Measurements from ENCODE around the gene PKNOX2. TPM values are rescaled to one million over a fixed set of nuclear protein-coding genes. Genes with fewer than 3 reads are reported as not detected.

Gene PKNOX2
- total RNA-seq, 4 donors from 2014 or later: 0.27 to 4.8 (median 0.75) TPM; not detected in 1

DNA sequence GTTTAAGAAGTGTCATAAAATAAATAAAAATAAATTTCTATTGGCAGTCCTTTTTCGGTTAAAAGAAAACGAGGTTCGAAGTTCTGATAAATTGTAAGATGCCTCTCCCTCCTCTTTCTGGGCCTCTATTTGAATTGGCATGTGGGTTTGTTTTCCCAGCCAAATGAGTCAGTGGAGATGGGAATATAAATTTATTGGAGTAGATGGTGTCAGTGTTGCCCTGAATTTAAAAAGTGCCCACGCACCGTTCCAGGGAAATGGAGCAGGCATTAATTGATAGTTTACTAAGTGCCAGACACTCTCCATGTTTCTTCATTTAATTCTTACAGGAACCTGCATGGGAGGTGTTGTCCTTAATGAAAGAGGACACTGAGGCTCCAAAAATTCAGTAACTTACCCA, 212.3 kb downstream of the PKNOX2 start:
- Histone ChIP-seq H3K4me1 (no peaks in the 10 kb centered on the region), H3K4me3 (no peak overlapping the region), H3K36me3 (no peaks in the 10 kb centered on the region), H3K27me3 (no peaks in the 10 kb centered on the region), H3K27ac (no peak overlapping the region), H3K9me3 (no peaks in the 10 kb centered on the region)
- 56 to 66% methylated on average over 3 to 5 of the region's 5 CpGs for WGBS, 2 donors (ENCODE audit: low coverage in 1 of 2)
- TF ChIP-seq, protein P1, sequence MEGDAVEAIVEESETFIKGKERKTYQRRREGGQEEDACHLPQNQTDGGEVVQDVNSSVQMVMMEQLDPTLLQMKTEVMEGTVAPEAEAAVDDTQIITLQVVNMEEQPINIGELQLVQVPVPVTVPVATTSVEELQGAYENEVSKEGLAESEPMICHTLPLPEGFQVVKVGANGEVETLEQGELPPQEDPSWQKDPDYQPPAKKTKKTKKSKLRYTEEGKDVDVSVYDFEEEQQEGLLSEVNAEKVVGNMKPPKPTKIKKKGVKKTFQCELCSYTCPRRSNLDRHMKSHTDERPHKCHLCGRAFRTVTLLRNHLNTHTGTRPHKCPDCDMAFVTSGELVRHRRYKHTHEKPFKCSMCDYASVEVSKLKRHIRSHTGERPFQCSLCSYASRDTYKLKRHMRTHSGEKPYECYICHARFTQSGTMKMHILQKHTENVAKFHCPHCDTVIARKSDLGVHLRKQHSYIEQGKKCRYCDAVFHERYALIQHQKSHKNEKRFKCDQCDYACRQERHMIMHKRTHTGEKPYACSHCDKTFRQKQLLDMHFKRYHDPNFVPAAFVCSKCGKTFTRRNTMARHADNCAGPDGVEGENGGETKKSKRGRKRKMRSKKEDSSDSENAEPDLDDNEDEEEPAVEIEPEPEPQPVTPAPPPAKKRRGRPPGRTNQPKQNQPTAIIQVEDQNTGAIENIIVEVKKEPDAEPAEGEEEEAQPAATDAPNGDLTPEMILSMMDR (IDR thresholded peaks at IDR 0.05): no peak
- TF ChIP-seq POLR2A (IDR thresholded peaks at IDR 0.05): no peak
- TF ChIP-seq EP300 (IDR thresholded peaks at IDR 0.05; ENCODE audit: low read depth): no peak
- TF ChIP-seq POLR2AphosphoS5 (IDR thresholded peaks at IDR 0.05): no peak
- in situ Hi-C loops (cut with MboI; ENCODE audit: low pct_ligation_motif_present in 1 of 4, low pct_unique_long_range_greater_than_20kb in 1 of 4, low sequenced_read_pairs in 3 of 4): no loop called here
- DNase-seq: no peak
- intact Hi-C loops (cut with DNase I; ENCODE audit: low total_unique reads): no loop called here

GRCh38 chr11:125378083-125378482, 213.5 kb downstream of the PKNOX2 start:
- Histone ChIP-seq H3K27me3 (no peaks in the 10 kb centered on the region), H3K27ac (no peak overlapping the region), H3K4me1 (no peaks in the 10 kb centered on the region), H3K9me3 (no peaks in the 10 kb centered on the region), H3K4me3 (no peak overlapping the region), H3K36me3 (no peaks in the 10 kb centered on the region)
- no peak for TF ChIP-seq POLR2AphosphoS5 (IDR thresholded peaks at IDR 0.05)
- TF ChIP-seq EP300 (IDR thresholded peaks at IDR 0.05; ENCODE audit: low read depth): no peak
- no peak for TF ChIP-seq POLR2A (IDR thresholded peaks at IDR 0.05)
- TF ChIP-seq, protein P1 (IDR thresholded peaks at IDR 0.05): no peak
- in situ Hi-C loops (cut with MboI; ENCODE audit: low pct_ligation_motif_present in 1 of 4, low pct_unique_long_range_greater_than_20kb in 1 of 4, low sequenced_read_pairs in 3 of 4): no loop called here
- no peak for DNase-seq
- intact Hi-C loops (cut with DNase I; ENCODE audit: low total_unique reads): no loop called here
- 74 to 94% methylated on average over 5 to 7 of the region's 7 CpGs for WGBS, 2 donors (ENCODE audit: low coverage in 1 of 2)

DNA sequence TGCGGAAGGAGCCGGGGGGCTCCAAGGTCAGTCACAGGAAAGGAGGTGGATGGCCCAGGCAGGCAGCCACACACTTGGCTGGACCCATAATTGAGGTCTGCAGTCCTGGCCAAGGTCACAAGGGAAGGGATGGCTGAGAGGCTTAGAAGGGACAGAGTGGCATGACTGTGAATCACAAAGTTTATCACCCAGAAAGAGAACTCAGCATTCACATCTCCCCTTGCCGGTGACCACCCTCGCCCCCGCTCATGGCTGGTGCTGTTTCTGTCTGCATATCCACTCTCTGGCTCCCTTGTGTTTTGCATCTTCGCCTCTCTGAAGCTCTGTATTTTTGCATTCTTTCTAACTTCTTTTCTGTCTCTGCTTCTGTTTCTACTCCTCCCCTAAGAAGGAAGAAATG, 214.0 kb downstream of the PKNOX2 start:
- 89 to 100% methylated on average over 4 to 6 of the region's 6 CpGs for WGBS, 2 donors (ENCODE audit: low coverage in 1 of 2)

GRCh38 chr11:125379565-125379964, 215.0 kb downstream of the PKNOX2 start:
- no peaks in the 10 kb centered on the region for H3K36me3 ChIP-seq
- H3K4me1 ChIP-seq: no peaks in the 10 kb centered on the region
- H3K27ac ChIP-seq: no peak overlapping the region
- H3K27me3 ChIP-seq: no peaks in the 10 kb centered on the region
- H3K9me3 ChIP-seq: no peaks in the 10 kb centered on the region
- TF ChIP-seq POLR2A (IDR thresholded peaks at IDR 0.05) (no peak), POLR2AphosphoS5 (IDR thresholded peaks at IDR 0.05) (no peak), EP300 (IDR thresholded peaks at IDR 0.05; ENCODE audit: low read depth) (no peak)
- TF ChIP-seq, protein P1 (IDR thresholded peaks at IDR 0.05): no peak
- in situ Hi-C loops (cut with MboI; ENCODE audit: low pct_ligation_motif_present in 1 of 4, low pct_unique_long_range_greater_than_20kb in 1 of 4, low sequenced_read_pairs in 3 of 4): no loop called here
- intact Hi-C loops (cut with DNase I; ENCODE audit: low total_unique reads): no loop called here
- DNase-seq: no peak
- 61 to 63% methylated on average over 3 to 5 of the region's 5 CpGs for WGBS, 2 donors (ENCODE audit: low coverage in 1 of 2)
- no peak overlapping the region for H3K4me3 ChIP-seq

More for the DNA sequence above, 214.0 kb downstream of the PKNOX2 start:
- H3K36me3 ChIP-seq: no peaks in the 10 kb centered on the region
- intact Hi-C loops (cut with DNase I; ENCODE audit: low total_unique reads): no loop called here
- no peak for DNase-seq
- H3K27ac ChIP-seq: no peak overlapping the region
- H3K4me1 ChIP-seq: no peaks in the 10 kb centered on the region
- H3K9me3 ChIP-seq: no peaks in the 10 kb centered on the region
- in situ Hi-C loops (cut with MboI; ENCODE audit: low pct_ligation_motif_present in 1 of 4, low pct_unique_long_range_greater_than_20kb in 1 of 4, low sequenced_read_pairs in 3 of 4): no loop called here
- H3K4me3 ChIP-seq: no peak overlapping the region
- H3K27me3 ChIP-seq: no peaks in the 10 kb centered on the region
- TF ChIP-seq POLR2AphosphoS5 (IDR thresholded peaks at IDR 0.05) (no peak), EP300 (IDR thresholded peaks at IDR 0.05; ENCODE audit: low read depth) (no peak), POLR2A (IDR thresholded peaks at IDR 0.05) (no peak)
- TF ChIP-seq, protein P1 (IDR thresholded peaks at IDR 0.05): no peak

All from transverse colon (tissue), 4 donors.